ENCODE results near the gene TMEM38B. TPM values are rescaled to one million over a fixed set of nuclear protein-coding genes. Genes with fewer than 3 reads are reported as not detected.

Gene TMEM38B
- total RNA-seq, 1 donor from 2014 or later = 9.3 TPM

DNA sequence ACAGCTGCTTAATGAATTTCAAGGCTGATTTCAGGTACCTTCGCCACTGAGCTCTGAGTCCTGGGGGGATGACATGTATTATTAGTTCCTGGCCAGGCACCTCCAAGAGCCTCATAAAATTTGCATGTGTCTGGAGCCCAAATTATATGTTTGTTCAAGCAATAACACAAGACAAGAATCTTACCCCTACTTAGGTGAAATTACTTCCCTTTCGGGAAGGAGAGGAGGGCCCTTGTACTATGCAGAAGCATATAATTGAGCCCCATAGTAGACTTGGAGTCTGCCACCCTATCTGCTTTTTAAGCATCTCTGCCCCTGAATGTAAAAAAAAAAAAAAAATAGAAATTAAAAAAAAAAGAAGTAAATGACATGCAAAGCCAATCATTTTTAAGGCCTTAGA, 13.0 kb upstream of the TMEM38B start:
- no peak overlapping the region for H2AFZ ChIP-seq (ENCODE audit: low read depth, low read length)
- no peaks in the 10 kb centered on the region for H3K9me3 ChIP-seq (ENCODE audit: insufficient read depth, low read depth, low read length)
- H3K4me2 ChIP-seq (ENCODE audit: low read length) = no peak overlapping the region
- TF ChIP-seq, protein P1, sequence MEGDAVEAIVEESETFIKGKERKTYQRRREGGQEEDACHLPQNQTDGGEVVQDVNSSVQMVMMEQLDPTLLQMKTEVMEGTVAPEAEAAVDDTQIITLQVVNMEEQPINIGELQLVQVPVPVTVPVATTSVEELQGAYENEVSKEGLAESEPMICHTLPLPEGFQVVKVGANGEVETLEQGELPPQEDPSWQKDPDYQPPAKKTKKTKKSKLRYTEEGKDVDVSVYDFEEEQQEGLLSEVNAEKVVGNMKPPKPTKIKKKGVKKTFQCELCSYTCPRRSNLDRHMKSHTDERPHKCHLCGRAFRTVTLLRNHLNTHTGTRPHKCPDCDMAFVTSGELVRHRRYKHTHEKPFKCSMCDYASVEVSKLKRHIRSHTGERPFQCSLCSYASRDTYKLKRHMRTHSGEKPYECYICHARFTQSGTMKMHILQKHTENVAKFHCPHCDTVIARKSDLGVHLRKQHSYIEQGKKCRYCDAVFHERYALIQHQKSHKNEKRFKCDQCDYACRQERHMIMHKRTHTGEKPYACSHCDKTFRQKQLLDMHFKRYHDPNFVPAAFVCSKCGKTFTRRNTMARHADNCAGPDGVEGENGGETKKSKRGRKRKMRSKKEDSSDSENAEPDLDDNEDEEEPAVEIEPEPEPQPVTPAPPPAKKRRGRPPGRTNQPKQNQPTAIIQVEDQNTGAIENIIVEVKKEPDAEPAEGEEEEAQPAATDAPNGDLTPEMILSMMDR (IDR thresholded peaks at IDR 0.05; ENCODE audit: insufficient read depth, low read depth, low read length) = no peak
- TF ChIP-seq EZH2 (IDR thresholded peaks at IDR 0.05; ENCODE audit: insufficient read depth, low read length) = no peak
- no peaks in the 10 kb centered on the region for H3K9me3 Mint-ChIP-seq (ENCODE audit: unreplicated experiment)
- H3K27ac ChIP-seq (ENCODE audit: low read depth, low read length) = no peak overlapping the region
- H3K36me3 Mint-ChIP-seq (ENCODE audit: low read depth, unreplicated experiment) = no peaks in the 10 kb centered on the region
- no peaks in the 10 kb centered on the region for H3K4me1 Mint-ChIP-seq (ENCODE audit: low read depth, unreplicated experiment)
- no peak overlapping the region for H3K9ac ChIP-seq (ENCODE audit: low read length)
- H3K27me3 Mint-ChIP-seq (ENCODE audit: low read depth, unreplicated experiment) = peaks cover 3% of the 10 kb centered on the region
- H3K4me3 ChIP-seq (ENCODE audit: insufficient read depth, low read depth, low read length) = no peak overlapping the region
- FAIRE-seq = no peak
- H4K20me1 ChIP-seq (ENCODE audit: insufficient read depth, low read length) = no peaks in the 10 kb centered on the region
- no peaks in the 10 kb centered on the region for H3K4me1 ChIP-seq (ENCODE audit: insufficient read depth, low read length)
- H3K27me3 ChIP-seq (ENCODE audit: insufficient read depth, low read length) = no peaks in the 10 kb centered on the region
- no peak for DNase-seq (ENCODE audit: low read depth)
- no peak overlapping the region for H3K4me3 Mint-ChIP-seq (ENCODE audit: unreplicated experiment)
- peak overlapping the region; percentile 34 for H3K27ac Mint-ChIP-seq (ENCODE audit: unreplicated experiment)
- no peaks in the 10 kb centered on the region for H3K36me3 ChIP-seq (ENCODE audit: insufficient read depth, low read length)
- no peaks in the 10 kb centered on the region for H3K79me2 ChIP-seq (ENCODE audit: insufficient read depth, low read length)

- no peak for FAIRE-seq
- Mint-ChIP-seq H3K9me3 (ENCODE audit: unreplicated experiment) (no peaks in the 10 kb centered on the region), H3K27ac (ENCODE audit: unreplicated experiment) (no peak overlapping the region), H3K4me3 (ENCODE audit: unreplicated experiment) (no peak overlapping the region), H3K36me3 (ENCODE audit: low read depth, unreplicated experiment) (no peaks in the 10 kb centered on the region), H3K27me3 (ENCODE audit: low read depth, unreplicated experiment) (peaks cover under 1% of the 10 kb centered on the region), H3K4me1 (ENCODE audit: low read depth, unreplicated experiment) (no peaks in the 10 kb centered on the region)
- no peaks in the 10 kb centered on the region for H3K9me3 ChIP-seq (ENCODE audit: insufficient read depth, low read depth, low read length)
- H4K20me1 ChIP-seq (ENCODE audit: insufficient read depth, low read length) = no peaks in the 10 kb centered on the region
- peak; percentile 44 for DNase-seq (ENCODE audit: low read depth)
- no peaks in the 10 kb centered on the region for H3K4me1 ChIP-seq (ENCODE audit: insufficient read depth, low read length)
- no peak for TF ChIP-seq EZH2 (IDR thresholded peaks at IDR 0.05; ENCODE audit: insufficient read depth, low read length)
- TF ChIP-seq, protein P1 (IDR thresholded peaks at IDR 0.05; ENCODE audit: insufficient read depth, low read depth, low read length) = no peak
- H3K27me3 ChIP-seq (ENCODE audit: insufficient read depth, low read length) = no peaks in the 10 kb centered on the region
- H3K4me2 ChIP-seq (ENCODE audit: low read length) = no peak overlapping the region
- H3K36me3 ChIP-seq (ENCODE audit: insufficient read depth, low read length) = no peaks in the 10 kb centered on the region
- no peak overlapping the region for H3K9ac ChIP-seq (ENCODE audit: low read length)
- H3K4me3 ChIP-seq (ENCODE audit: insufficient read depth, low read depth, low read length) = no peak overlapping the region
- no peaks in the 10 kb centered on the region for H3K79me2 ChIP-seq (ENCODE audit: insufficient read depth, low read length)
- H2AFZ ChIP-seq (ENCODE audit: low read depth, low read length) = no peak overlapping the region
- no peak overlapping the region for H3K27ac ChIP-seq (ENCODE audit: low read depth, low read length)
These were observed 12.6 kb upstream of the TMEM38B start for GRCh38 chr9:105681724-105682123.

DNA sequence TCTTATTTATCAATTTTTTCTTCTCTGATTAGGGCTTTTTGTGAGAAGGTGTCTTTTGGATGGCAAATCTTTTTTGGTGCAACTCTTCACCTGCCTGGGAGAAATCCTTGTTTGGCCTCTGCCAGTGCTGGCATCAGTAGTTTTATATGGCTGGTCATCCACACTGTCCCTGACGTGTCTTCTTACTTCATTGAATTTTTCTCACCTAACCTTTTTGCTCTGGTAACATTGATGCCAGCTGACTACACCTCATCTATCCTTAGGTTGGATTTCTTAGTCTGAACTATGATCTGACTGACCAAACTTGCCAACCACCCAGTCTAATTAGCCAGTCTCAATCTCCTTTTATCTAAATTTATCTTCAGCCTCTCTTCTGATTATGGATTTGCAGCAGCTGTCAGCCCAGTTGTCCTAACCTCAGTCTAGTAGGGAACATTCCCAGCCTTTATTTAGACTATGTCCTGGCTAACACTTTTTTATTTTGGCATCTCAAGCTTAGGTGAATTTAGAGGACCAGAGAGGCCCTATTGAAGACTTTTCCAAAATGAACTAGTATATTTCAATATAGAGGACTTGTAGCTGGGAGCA, 10.6 kb upstream of the TMEM38B start:
- TF ChIP-seq, protein P1 (IDR thresholded peaks at IDR 0.05; ENCODE audit: insufficient read depth, low read depth, low read length) = no peak
- TF ChIP-seq EZH2 (IDR thresholded peaks at IDR 0.05; ENCODE audit: insufficient read depth, low read length) = no peak
- no peaks in the 10 kb centered on the region for H3K9me3 Mint-ChIP-seq (ENCODE audit: unreplicated experiment)

More for the DNA sequence above, 10.6 kb upstream of the TMEM38B start:
- H3K9me3 ChIP-seq (ENCODE audit: insufficient read depth, low read depth, low read length) = no peaks in the 10 kb centered on the region
- H4K20me1 ChIP-seq (ENCODE audit: insufficient read depth, low read length) = no peaks in the 10 kb centered on the region
- H3K36me3 ChIP-seq (ENCODE audit: insufficient read depth, low read length) = no peaks in the 10 kb centered on the region
- no peaks in the 10 kb centered on the region for H3K4me1 Mint-ChIP-seq (ENCODE audit: low read depth, unreplicated experiment)
- H3K4me2 ChIP-seq (ENCODE audit: low read length) = no peak overlapping the region
- H3K79me2 ChIP-seq (ENCODE audit: insufficient read depth, low read length) = no peaks in the 10 kb centered on the region
- H3K27ac ChIP-seq (ENCODE audit: low read depth, low read length) = no peak overlapping the region
- H3K27me3 Mint-ChIP-seq (ENCODE audit: low read depth, unreplicated experiment) = peaks cover 8% of the 10 kb centered on the region
- H2AFZ ChIP-seq (ENCODE audit: low read depth, low read length) = no peak overlapping the region
- DNase-seq (ENCODE audit: low read depth) = no peak
- no peak overlapping the region for H3K9ac ChIP-seq (ENCODE audit: low read length)
- FAIRE-seq = no peak
- H3K4me1 ChIP-seq (ENCODE audit: insufficient read depth, low read length) = no peaks in the 10 kb centered on the region
- no peaks in the 10 kb centered on the region for H3K36me3 Mint-ChIP-seq (ENCODE audit: low read depth, unreplicated experiment)
- no peak overlapping the region for H3K4me3 Mint-ChIP-seq (ENCODE audit: unreplicated experiment)
- no peak overlapping the region for H3K27ac Mint-ChIP-seq (ENCODE audit: unreplicated experiment)
- no peaks in the 10 kb centered on the region for H3K27me3 ChIP-seq (ENCODE audit: insufficient read depth, low read length)
- H3K4me3 ChIP-seq (ENCODE audit: insufficient read depth, low read depth, low read length) = no peak overlapping the region
